ENCODE data around the gene PRRC2A.

Gene PRRC2A

DNA sequence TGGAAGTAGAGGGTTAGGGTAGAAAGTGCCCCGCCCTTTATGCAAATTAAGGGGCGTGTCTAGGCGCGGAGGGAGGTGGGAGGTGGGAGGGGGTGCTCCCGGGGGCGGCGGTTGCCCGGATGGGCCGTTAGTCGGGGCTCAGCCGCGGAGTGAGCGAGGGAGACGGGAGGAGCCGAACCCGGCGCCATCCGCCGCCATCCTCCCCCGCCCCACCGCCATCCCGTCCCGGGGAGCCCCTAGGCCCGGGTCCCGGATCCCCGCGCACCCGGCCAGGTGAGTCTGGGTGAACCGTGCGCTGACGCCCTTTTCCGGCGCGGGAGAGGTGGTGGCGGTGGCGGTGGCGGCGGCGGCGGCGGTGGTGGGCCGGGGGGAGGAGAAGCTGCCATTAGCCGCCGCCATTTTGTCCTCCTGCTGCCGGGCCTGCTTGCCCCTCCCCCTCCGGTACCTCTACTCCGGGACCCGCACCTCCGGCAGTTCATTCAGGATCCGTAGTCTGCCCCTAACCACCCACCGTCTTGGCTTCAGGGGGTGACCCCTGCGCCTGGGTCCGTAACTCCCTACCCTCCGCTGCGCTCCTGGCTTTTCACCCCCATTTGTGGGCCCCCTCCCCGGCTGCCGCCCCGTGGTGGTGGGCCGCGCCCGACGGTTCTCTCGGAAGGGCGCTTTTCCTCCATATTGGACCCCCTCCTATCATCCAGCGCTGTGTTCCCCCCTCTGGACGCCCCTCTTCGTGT is at the start of gene PRRC2A:
Gene PRRC2A, plus strand, starts transcription at position 130 of the 734 bp plus-strand sequence. CDS start 2,075 bp downstream, outside the sequence.
- DNase-seq (ENCODE audit: extremely low spot score): peak; percentile 74
- ChIA-PET POLR2A (interaction anchor here (1.0 to 3.3 kb wide), 9 partner anchors 15 to 117 kb away, joined by 3 to 24 read pairs (median 8); partner anchors contain the start of genes ATP6V1G2, BAG6, C6orf47 and CSNK2B), CTCF (interaction anchor here (1.1 kb wide), 1 partner anchor 22 kb away, joined by 3 read pairs; no protein-coding TSS in a partner anchor)
- TF ChIP-seq BHLHE40 (IDR thresholded peaks at IDR 0.05; ENCODE audit: borderline replicate concordance) (no peak), NFRKB (IDR thresholded peaks at IDR 0.05) (peak; percentile 91)

DNA sequence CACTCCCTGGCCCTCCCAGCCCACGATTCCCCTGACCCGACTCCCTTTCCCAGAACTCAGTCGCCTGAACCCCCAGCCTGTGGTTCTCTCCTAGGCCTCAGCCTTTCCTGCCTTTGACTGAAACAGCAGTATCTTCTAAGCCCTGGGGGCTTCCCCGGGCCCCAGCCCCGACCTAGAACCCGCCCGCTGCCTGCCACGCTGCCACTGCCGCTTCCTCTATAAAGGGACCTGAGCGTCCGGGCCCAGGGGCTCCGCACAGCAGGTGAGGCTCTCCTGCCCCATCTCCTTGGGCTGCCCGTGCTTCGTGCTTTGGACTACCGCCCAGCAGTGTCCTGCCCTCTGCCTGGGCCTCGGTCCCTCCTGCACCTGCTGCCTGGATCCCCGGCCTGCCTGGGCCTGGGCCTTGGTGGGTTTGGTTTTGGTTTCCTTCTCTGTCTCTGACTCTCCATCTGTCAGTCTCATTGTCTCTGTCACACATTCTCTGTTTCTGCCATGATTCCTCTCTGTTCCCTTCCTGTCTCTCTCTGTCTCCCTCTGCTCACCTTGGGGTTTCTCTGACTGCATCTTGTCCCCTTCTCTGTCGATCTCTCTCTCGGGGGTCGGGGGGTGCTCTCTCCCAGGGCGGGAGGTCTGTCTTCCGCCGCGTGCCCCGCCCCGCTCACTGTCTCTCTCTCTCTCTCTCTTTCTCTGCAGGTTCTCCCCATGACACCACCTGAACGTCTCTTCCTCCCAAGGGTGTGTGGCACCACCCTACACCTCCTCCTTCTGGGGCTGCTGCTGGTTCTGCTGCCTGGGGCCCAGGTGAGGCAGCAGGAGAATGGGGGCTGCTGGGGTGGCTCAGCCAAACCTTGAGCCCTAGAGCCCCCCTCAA is 48.2 kb upstream of the PRRC2A start, which contains the start of gene LTA:
Gene LTA, plus strand, starts transcription at position 249 of the 871 bp plus-strand sequence. Its CDS starts 454 bp downstream, at position 703.
- TF ChIP-seq, protein P1, sequence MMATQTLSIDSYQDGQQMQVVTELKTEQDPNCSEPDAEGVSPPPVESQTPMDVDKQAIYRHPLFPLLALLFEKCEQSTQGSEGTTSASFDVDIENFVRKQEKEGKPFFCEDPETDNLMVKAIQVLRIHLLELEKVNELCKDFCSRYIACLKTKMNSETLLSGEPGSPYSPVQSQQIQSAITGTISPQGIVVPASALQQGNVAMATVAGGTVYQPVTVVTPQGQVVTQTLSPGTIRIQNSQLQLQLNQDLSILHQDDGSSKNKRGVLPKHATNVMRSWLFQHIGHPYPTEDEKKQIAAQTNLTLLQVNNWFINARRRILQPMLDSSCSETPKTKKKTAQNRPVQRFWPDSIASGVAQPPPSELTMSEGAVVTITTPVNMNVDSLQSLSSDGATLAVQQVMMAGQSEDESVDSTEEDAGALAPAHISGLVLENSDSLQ (IDR thresholded peaks at IDR 0.05): no peak
- TF ChIP-seq HDGF (IDR thresholded peaks at IDR 0.05; ENCODE audit: borderline replicate concordance) (no peak), L3MBTL2 (conservative IDR thresholded peaks at IDR 0.05) (no peak), ELF4 (IDR thresholded peaks at IDR 0.05) (no peak), CTBP1 (IDR thresholded peaks at IDR 0.05; ENCODE audit: borderline replicate concordance) (no peak), LEF1 (IDR thresholded peaks at IDR 0.05; ENCODE audit: borderline replicate concordance) (no peak), SUZ12 (IDR thresholded peaks at IDR 0.05) (no peak), NFRKB (IDR thresholded peaks at IDR 0.05) (no peak), FOXA1 (IDR thresholded peaks at IDR 0.05) (no peak), FOXM1 (IDR thresholded peaks at IDR 0.05; ENCODE audit: borderline replicate concordance) (no peak), TARDBP (IDR thresholded peaks at IDR 0.05) (no peak), ZNF384 (IDR thresholded peaks at IDR 0.05) (no peak), FOXK2 (IDR thresholded peaks at IDR 0.05) (no peak), ARNT (IDR thresholded peaks at IDR 0.05) (no peak), BHLHE40 (IDR thresholded peaks at IDR 0.05; ENCODE audit: borderline replicate concordance) (no peak), SP1 (IDR thresholded peaks at IDR 0.05) (no peak)
- CTCF ChIA-PET: interaction anchor here (2.3 kb wide), 1 partner anchor 9 kb away, joined by 9 read pairs; no protein-coding TSS in a partner anchor
- no peak for DNase-seq (ENCODE audit: extremely low spot score)
- POLR2A ChIA-PET: no interaction called here

DNA sequence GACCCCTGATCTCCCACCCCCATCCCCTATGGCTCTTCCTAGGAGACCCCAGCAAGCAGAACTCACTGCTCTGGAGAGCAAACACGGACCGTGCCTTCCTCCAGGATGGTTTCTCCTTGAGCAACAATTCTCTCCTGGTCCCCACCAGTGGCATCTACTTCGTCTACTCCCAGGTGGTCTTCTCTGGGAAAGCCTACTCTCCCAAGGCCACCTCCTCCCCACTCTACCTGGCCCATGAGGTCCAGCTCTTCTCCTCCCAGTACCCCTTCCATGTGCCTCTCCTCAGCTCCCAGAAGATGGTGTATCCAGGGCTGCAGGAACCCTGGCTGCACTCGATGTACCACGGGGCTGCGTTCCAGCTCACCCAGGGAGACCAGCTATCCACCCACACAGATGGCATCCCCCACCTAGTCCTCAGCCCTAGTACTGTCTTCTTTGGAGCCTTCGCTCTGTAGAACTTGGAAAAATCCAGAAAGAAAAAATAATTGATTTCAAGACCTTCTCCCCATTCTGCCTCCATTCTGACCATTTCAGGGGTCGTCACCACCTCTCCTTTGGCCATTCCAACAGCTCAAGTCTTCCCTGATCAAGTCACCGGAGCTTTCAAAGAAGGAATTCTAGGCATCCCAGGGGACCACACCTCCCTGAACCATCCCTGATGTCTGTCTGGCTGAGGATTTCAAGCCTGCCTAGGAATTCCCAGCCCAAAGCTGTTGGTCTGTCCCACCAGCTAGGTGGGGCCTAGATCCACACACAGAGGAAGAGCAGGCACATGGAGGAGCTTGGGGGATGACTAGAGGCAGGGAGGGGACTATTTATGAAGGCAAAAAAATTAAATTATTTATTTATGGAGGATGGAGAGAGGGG is 47.0 kb upstream of the PRRC2A start:
- ChIA-PET CTCF (interaction anchor here (0.8 to 13.5 kb wide), 3 partner anchors 10 to 23 kb away, joined by 3 to 149 read pairs (median 4); partner anchors contain the start of gene NCR3), POLR2A (interaction anchor here (0.9 to 3.2 kb wide), 3 partner anchors 10 to 32 kb away, joined by 3 to 13 read pairs (median 3); partner anchors contain the start of gene DDX39B)
- DNase-seq (ENCODE audit: extremely low spot score): no peak
- no peak for TF ChIP-seq SUZ12 (IDR thresholded peaks at IDR 0.05)
- TF ChIP-seq ARNT (IDR thresholded peaks at IDR 0.05): no peak
- no peak for TF ChIP-seq L3MBTL2 (conservative IDR thresholded peaks at IDR 0.05)
- no peak for TF ChIP-seq FOXA1 (IDR thresholded peaks at IDR 0.05)
- TF ChIP-seq HDGF (IDR thresholded peaks at IDR 0.05; ENCODE audit: borderline replicate concordance): no peak
- no peak for TF ChIP-seq BHLHE40 (IDR thresholded peaks at IDR 0.05; ENCODE audit: borderline replicate concordance)
- no peak for TF ChIP-seq NFRKB (IDR thresholded peaks at IDR 0.05)
- TF ChIP-seq FOXM1 (IDR thresholded peaks at IDR 0.05; ENCODE audit: borderline replicate concordance): no peak
- TF ChIP-seq, protein P1 (IDR thresholded peaks at IDR 0.05): no peak
- no peak for TF ChIP-seq ZNF384 (IDR thresholded peaks at IDR 0.05)
- TF ChIP-seq SP1 (IDR thresholded peaks at IDR 0.05): no peak

DNA sequence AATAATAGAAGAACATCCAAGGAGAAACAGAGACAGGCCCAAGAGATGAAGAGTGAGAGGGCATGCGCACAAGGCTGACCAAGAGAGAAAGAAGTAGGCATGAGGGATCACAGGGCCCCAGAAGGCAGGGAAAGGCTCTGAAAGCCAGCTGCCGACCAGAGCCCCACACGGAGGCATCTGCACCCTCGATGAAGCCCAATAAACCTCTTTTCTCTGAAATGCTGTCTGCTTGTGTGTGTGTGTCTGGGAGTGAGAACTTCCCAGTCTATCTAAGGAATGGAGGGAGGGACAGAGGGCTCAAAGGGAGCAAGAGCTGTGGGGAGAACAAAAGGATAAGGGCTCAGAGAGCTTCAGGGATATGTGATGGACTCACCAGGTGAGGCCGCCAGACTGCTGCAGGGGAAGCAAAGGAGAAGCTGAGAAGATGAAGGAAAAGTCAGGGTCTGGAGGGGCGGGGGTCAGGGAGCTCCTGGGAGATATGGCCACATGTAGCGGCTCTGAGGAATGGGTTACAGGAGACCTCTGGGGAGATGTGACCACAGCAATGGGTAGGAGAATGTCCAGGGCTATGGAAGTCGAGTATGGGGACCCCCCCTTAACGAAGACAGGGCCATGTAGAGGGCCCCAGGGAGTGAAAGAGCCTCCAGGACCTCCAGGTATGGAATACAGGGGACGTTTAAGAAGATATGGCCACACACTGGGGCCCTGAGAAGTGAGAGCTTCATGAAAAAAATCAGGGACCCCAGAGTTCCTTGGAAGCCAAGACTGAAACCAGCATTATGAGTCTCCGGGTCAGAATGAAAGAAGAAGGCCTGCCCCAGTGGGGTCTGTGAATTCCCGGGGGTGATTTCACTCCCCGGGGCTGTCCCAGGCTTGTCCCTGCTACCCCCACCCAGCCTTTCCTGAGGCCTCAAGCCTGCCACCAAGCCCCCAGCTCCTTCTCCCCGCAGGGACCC is 46.1 kb upstream of the PRRC2A start:
- CTCF ChIA-PET: interaction anchor here (0.8 to 13.5 kb wide), 4 partner anchors 9 to 23 kb away, joined by 3 to 149 read pairs (median 6); partner anchors contain the start of genes LST1 and NCR3
- no peak for DNase-seq (ENCODE audit: extremely low spot score)
- POLR2A ChIA-PET: interaction anchor here (0.8 to 3.2 kb wide), 4 partner anchors 9 to 33 kb away, joined by 3 to 13 read pairs (median 3); partner anchors contain the start of gene DDX39B
- no peak for TF ChIP-seq TARDBP (IDR thresholded peaks at IDR 0.05)
- TF ChIP-seq ARNT (IDR thresholded peaks at IDR 0.05): no peak
- TF ChIP-seq NFRKB (IDR thresholded peaks at IDR 0.05): no peak
- no peak for TF ChIP-seq CTBP1 (IDR thresholded peaks at IDR 0.05; ENCODE audit: borderline replicate concordance)
- no peak for TF ChIP-seq SP1 (IDR thresholded peaks at IDR 0.05)
- TF ChIP-seq, protein P1 (IDR thresholded peaks at IDR 0.05): no peak
- TF ChIP-seq L3MBTL2 (conservative IDR thresholded peaks at IDR 0.05): no peak
- TF ChIP-seq HDGF (IDR thresholded peaks at IDR 0.05; ENCODE audit: borderline replicate concordance): no peak
- TF ChIP-seq ZNF384 (IDR thresholded peaks at IDR 0.05): no peak
- TF ChIP-seq SUZ12 (IDR thresholded peaks at IDR 0.05): no peak
- TF ChIP-seq FOXM1 (IDR thresholded peaks at IDR 0.05; ENCODE audit: borderline replicate concordance): no peak
- TF ChIP-seq BHLHE40 (IDR thresholded peaks at IDR 0.05; ENCODE audit: borderline replicate concordance): no peak
- TF ChIP-seq FOXA1 (IDR thresholded peaks at IDR 0.05): no peak
